Fibroblast of villous mesenchyme (primary cell): ENCODE data around the gene F12. TPM values are rescaled to one million over a fixed set of nuclear protein-coding genes. Genes with fewer than 3 reads are reported as not detected.
"Not testable (repeated sequence)": the region's sequence is repeated elsewhere in the genome, so short reads cannot be mapped to it uniquely, and the experiment has no call there.

ENCODE experiments used
- DNase-seq: peaks from one replicate; pipeline ENCODE4 v3.0.0-alpha.2; 2010; ENCODE audit warnings: low read depth
- H3K4me3 ChIP-seq: 2 replicates; pipeline ENCODE4 v1.5.1; 2011; ENCODE audit warnings: low read depth, mild to moderate bottlenecking, low read length
- CTCF ChIP-seq: IDR thresholded peaks from 2 replicates; pipeline ENCODE4 v1.5.1; 2012; ENCODE audit warnings: low read depth, mild to moderate bottlenecking, low read length; ENCODE audit not compliant: insufficient read depth
- total RNA-seq: library from RNA; depleted of rRNA; stranded (reverse); fragments of >200 nt; gene quantifications from 2 replicates; pipeline ENCODE4 v1.2.3, GENCODE V29; 2012

Gene F12
- total RNA-seq, 1 donor, result 0.43 TPM

DNA sequence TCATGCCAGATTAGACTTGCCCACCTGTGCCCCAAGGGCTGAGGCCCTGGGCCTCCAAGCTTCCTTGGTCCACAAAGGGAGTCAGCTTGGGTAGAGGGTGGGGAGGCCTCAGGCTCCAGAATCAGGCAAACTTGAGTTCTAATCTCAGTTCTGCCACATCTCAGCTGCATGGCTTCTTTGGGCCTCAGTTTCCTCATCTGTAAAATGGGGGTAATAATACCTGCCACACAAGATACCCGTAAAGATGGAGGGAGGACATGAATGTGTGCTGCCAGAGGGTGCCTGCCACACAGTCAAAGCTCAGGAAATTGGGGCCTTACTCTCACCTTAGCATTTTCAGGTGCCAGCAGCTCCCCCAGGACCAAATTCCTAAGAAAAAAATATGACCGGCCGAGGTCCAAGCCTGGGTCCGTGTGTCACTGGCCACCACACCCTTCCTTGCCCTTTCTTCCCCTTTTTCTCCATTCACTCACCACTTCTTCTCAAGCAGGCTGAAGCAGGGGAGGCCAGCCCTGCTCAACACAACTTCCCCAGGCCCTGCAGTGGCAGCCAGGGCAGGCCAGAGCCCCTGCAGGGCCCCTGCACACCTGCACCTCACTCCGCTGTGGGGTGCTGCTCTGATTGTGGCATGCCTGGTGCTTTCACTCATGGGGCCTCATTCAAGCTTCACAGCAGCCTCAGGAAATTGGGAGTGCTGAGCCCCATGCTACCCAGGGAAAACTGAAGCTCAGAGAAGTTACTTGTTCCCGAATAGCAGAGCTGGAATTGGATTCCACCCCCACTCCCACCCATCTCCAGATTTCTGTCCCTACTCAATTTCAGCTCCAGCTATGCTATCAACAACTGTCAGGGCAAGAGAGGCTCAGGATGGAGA is 47.7 kb downstream of the F12 start:
- no peak for TF ChIP-seq CTCF
- H3K4me3 ChIP-seq, result no peak overlapping the region
- no peak for DNase-seq

- not testable (repeated sequence) for DNase-seq, H3K4me3 ChIP-seq
These were observed 48.6 kb downstream of the F12 start for GRCh38 chr5:177360740-177361139.

- DNase-seq, result no peak
- H3K4me3 ChIP-seq, result no peak overlapping the region
- TF ChIP-seq CTCF, result no peak
These were observed 49.5 kb downstream of the F12 start for GRCh38 chr5:177359860-177360259.

- no peak for TF ChIP-seq CTCF
- no peak for DNase-seq
- no peak overlapping the region for H3K4me3 ChIP-seq
These were observed 49.9 kb downstream of the F12 start for GRCh38 chr5:177359451-177359851.

- H3K4me3 ChIP-seq, result no peak overlapping the region
- DNase-seq, result no peak
- no peak for TF ChIP-seq CTCF
These were observed 51.0 kb downstream of the F12 start for GRCh38 chr5:177358370-177358819.

GRCh38 chr5:177357459-177358351 is 51.7 kb downstream of the F12 start, which contains the start of gene RGS14:
Gene RGS14 (plus strand): TSS chr5:177357924. CDS start chr5:177358025, 101 bp downstream.
- H3K4me3 ChIP-seq, result no peak within 1 kb of the TSS
- DNase-seq, result peak; percentile 24
- no peak for TF ChIP-seq CTCF

DNA sequence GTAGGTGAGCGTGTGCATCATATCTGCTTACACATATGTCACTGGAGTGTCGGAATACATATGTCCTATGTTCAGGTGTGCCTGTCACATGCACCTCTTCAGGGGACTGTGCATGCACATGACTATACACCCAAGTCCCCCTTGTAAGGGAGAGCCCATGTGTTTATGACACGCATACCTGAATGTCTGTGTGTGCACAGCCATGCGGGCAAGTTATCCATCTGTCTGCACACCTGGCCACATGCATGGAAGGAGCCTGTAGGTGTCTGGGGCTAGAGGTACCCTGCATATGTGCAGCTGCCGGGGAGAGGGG is 52.3 kb downstream of the F12 start:
- TF ChIP-seq CTCF, result no peak
- DNase-seq, result no peak
- H3K4me3 ChIP-seq, result no peak overlapping the region
